Fibroblast of lung (primary cell): ENCODE data around the gene BTF3.

Experiments
- EZH2 ChIP-seq: IDR thresholded peaks from 2 replicates; pipeline ENCODE4 v1.5.1; 2012; ENCODE audit warnings: low read length, control low read depth, mild to moderate bottlenecking; ENCODE audit errors: missing control alignments
- TF ChIP-seq, protein P1 (sequence below), 2 donors: IDR thresholded peaks in 1 of 2; conservative IDR thresholded peaks in 1 of 2; 1 replicate in 1 of 2; 2 replicates in 1 of 2; pipeline ENCODE4 v1.5.1; 2011 to 2012; ENCODE audit warnings: low read length in 2 of 2, control low read depth in 1 of 2, inconsistent platforms in 1 of 2, low read depth in 1 of 2, mild to moderate bottlenecking in 1 of 2

DNA sequence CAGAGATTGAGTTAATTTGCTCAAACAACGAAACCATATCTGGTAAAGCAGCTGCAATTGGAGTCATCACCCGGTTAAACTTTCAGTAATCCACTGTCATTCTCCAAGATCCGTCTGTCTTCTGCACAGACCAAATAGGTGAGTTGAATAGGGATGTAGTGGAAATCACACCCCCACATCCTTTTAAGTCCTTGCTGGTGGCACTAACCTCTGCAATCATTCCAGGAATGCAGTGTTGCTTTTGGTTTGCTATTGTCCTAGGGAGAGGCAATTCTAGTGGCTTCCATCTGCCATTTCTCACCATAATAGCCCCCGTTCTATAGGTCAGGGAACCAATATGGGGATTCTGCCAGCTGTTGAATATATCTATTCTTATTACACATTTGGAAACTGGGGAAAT lies 14.6 kb upstream of the BTF3 start:
- TF ChIP-seq EZH2, result no peak
- TF ChIP-seq, protein P1, sequence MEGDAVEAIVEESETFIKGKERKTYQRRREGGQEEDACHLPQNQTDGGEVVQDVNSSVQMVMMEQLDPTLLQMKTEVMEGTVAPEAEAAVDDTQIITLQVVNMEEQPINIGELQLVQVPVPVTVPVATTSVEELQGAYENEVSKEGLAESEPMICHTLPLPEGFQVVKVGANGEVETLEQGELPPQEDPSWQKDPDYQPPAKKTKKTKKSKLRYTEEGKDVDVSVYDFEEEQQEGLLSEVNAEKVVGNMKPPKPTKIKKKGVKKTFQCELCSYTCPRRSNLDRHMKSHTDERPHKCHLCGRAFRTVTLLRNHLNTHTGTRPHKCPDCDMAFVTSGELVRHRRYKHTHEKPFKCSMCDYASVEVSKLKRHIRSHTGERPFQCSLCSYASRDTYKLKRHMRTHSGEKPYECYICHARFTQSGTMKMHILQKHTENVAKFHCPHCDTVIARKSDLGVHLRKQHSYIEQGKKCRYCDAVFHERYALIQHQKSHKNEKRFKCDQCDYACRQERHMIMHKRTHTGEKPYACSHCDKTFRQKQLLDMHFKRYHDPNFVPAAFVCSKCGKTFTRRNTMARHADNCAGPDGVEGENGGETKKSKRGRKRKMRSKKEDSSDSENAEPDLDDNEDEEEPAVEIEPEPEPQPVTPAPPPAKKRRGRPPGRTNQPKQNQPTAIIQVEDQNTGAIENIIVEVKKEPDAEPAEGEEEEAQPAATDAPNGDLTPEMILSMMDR (conservative IDR thresholded peaks at IDR 0.05 in 1 of 2, IDR thresholded peaks at IDR 0.05 in 1 of 2; ENCODE audit: low read depth in 1 of 2, low read length in 2 of 2), result no peak
